MM.1S (cell line): ENCODE measurements around the gene HOXA6.

ENCODE experiments used
- DNase-seq: peaks from one replicate; pipeline ENCODE4 v3.0.0-alpha.2; 2015
- H2AFZ ChIP-seq: fragments of 300-600 bp; sonication (generic); 2 replicates; pipeline ENCODE4 v1.6.0; 2016; ENCODE audit warnings: antibody characterized with exemption, low read length
- H3F3A ChIP-seq: fragments of 300-600 bp; sonication (generic); 2 replicates; pipeline ENCODE4 v1.6.1; 2016; ENCODE audit warnings: mild to moderate bottlenecking, antibody characterized with exemption, low read length, moderate library complexity, mixed read lengths; ENCODE audit not compliant: insufficient read depth
- H3K27ac ChIP-seq: fragments of 300-600 bp; sonication (generic); 2 replicates; pipeline ENCODE4 v1.5.1; 2016; ENCODE audit warnings: mild to moderate bottlenecking, low read length
- H3K27me3 ChIP-seq: fragments of 300-600 bp; sonication (generic); replicated peaks from 2 replicates; pipeline ENCODE4 v1.6.0; 2016; ENCODE audit warnings: low read length; ENCODE audit not compliant: insufficient read depth
- H3K36me3 ChIP-seq: fragments of 300-600 bp; sonication (generic); replicated peaks from 2 replicates; pipeline ENCODE4 v1.6.1; 2016; ENCODE audit warnings: mild to moderate bottlenecking, low read length, mixed read lengths; ENCODE audit not compliant: insufficient read depth
- H3K4me1 ChIP-seq: fragments of 300-600 bp; sonication (generic); 2 replicates; pipeline ENCODE4 v1.6.1; 2016; ENCODE audit warnings: low read length, mixed read lengths
- H3K4me2 ChIP-seq: fragments of 300-600 bp; sonication (generic); 2 replicates; pipeline ENCODE4 v1.6.0; 2016; ENCODE audit warnings: low read depth, low read length
- H3K4me3 ChIP-seq: fragments of 300-600 bp; sonication (generic); 2 replicates; pipeline ENCODE4 v1.5.1; 2016; ENCODE audit warnings: low read length, mixed read lengths
- H3K79me2 ChIP-seq: fragments of 300-600 bp; sonication (generic); 2 replicates; pipeline ENCODE4 v1.6.1; 2016; ENCODE audit warnings: mixed run types, low read length, mixed read lengths
- H3K9ac ChIP-seq: fragments of 300-600 bp; sonication (generic); 2 replicates; pipeline ENCODE4 v1.6.1; 2016; ENCODE audit warnings: low read length, mixed read lengths
- H3K9me2 ChIP-seq: fragments of 300-600 bp; sonication (generic); replicated peaks from 2 replicates; pipeline ENCODE4 v1.6.1; 2016; ENCODE audit warnings: mild to moderate bottlenecking, low read length, mixed read lengths; ENCODE audit not compliant: insufficient read depth
- H3K9me3 ChIP-seq: fragments of 300-600 bp; sonication (generic); replicated peaks from 2 replicates; pipeline ENCODE4 v1.6.1; 2016; ENCODE audit warnings: mild to moderate bottlenecking, low read length, mixed read lengths; ENCODE audit not compliant: insufficient read depth
- H4K20me1 ChIP-seq: fragments of 300-600 bp; sonication (generic); 2 replicates; pipeline ENCODE4 v1.6.1; 2016; ENCODE audit warnings: mild to moderate bottlenecking, low read length, moderate library complexity, mixed read lengths; ENCODE audit not compliant: insufficient read depth
- CTCF ChIP-seq: fragments of 300-600 bp; sonication (generic); IDR thresholded peaks from 2 replicates; pipeline ENCODE4 v1.5.1; 2016; ENCODE audit warnings: antibody characterized with exemption, low read length, mixed read lengths
- EZH2 ChIP-seq: fragments of 300-600 bp; sonication (generic); optimal IDR thresholded peaks from 2 replicates; pipeline ENCODE3; 2017; ENCODE audit warnings: low read depth, mild to moderate bottlenecking, antibody characterized with exemption, low read length, mixed read lengths
- EZH2phosphoT487 ChIP-seq: fragments of 300-600 bp; sonication (generic); IDR thresholded peaks from 2 replicates; pipeline ENCODE4 v1.6.1; 2018; ENCODE audit warnings: antibody characterized with exemption, low read length

HOXA6 gene

GRCh38 chr7:27134392-27134791 lies 13.2 kb downstream of the HOXA6 start:
- no peak overlapping the region for H3K9ac ChIP-seq
- no peak overlapping the region for H3K27ac ChIP-seq
- no peaks in the 10 kb centered on the region for H3K9me3 ChIP-seq
- peaks cover 3% of the 10 kb centered on the region; the same call in 1 of the 2 replicates for H3K27me3 ChIP-seq
- TF ChIP-seq EZH2: no peak
- H3K79me2 ChIP-seq: no peaks in the 10 kb centered on the region
- no peaks in the 10 kb centered on the region for H3K9me2 ChIP-seq
- no peak overlapping the region for H3K4me3 ChIP-seq
- no peaks in the 10 kb centered on the region for H4K20me1 ChIP-seq
- no peaks in the 10 kb centered on the region for H3F3A ChIP-seq
- no peaks in the 10 kb centered on the region for H3K4me1 ChIP-seq
- H3K4me2 ChIP-seq: no peak overlapping the region
- DNase-seq: no peak
- H2AFZ ChIP-seq: no peak overlapping the region
- no peaks in the 10 kb centered on the region for H3K36me3 ChIP-seq

- Histone ChIP-seq H3K27me3 (peaks cover 3% of the 10 kb centered on the region; the same call in 1 of the 2 replicates), H2AFZ (no peak overlapping the region), H3K79me2 (no peaks in the 10 kb centered on the region), H3K9me3 (no peaks in the 10 kb centered on the region), H3K4me1 (no peaks in the 10 kb centered on the region), H3K9me2 (no peaks in the 10 kb centered on the region), H3K4me3 (no peak overlapping the region), H3K9ac (no peak overlapping the region), H4K20me1 (no peaks in the 10 kb centered on the region), H3F3A (no peaks in the 10 kb centered on the region), H3K4me2 (no peak overlapping the region), H3K27ac (no peak overlapping the region), H3K36me3 (no peaks in the 10 kb centered on the region)
- DNase-seq: no peak
- TF ChIP-seq EZH2phosphoT487 (no peak), CTCF (no peak), EZH2 (no peak)
Observed at GRCh38 chr7:27133409-27134231, 14.0 kb downstream of the HOXA6 start.

- DNase-seq: no peak
- Histone ChIP-seq H3K4me2 (no peak overlapping the region), H3K4me3 (no peak overlapping the region), H3K79me2 (no peaks in the 10 kb centered on the region), H3F3A (no peaks in the 10 kb centered on the region), H3K36me3 (no peaks in the 10 kb centered on the region), H3K9me3 (no peaks in the 10 kb centered on the region), H3K9ac (no peak overlapping the region), H4K20me1 (no peaks in the 10 kb centered on the region), H3K27me3 (peaks cover 3% of the 10 kb centered on the region; the same call in 1 of the 2 replicates), H2AFZ (no peak overlapping the region), H3K9me2 (no peaks in the 10 kb centered on the region), H3K27ac (no peak overlapping the region), H3K4me1 (no peaks in the 10 kb centered on the region)
- TF ChIP-seq CTCF (no peak), EZH2phosphoT487 (no peak), EZH2 (no peak)
Observed at GRCh38 chr7:27132978-27133377, 14.6 kb downstream of the HOXA6 start.

GRCh38 chr7:27132214-27132613 lies 15.4 kb downstream of the HOXA6 start:
- Histone ChIP-seq H3F3A (no peaks in the 10 kb centered on the region), H3K4me2 (no peak overlapping the region), H3K4me1 (no peaks in the 10 kb centered on the region), H3K4me3 (no peak overlapping the region), H3K27ac (no peak overlapping the region), H4K20me1 (no peaks in the 10 kb centered on the region), H3K27me3 (peaks cover 3% of the 10 kb centered on the region; the same call in 1 of the 2 replicates), H2AFZ (no peak overlapping the region), H3K36me3 (no peaks in the 10 kb centered on the region), H3K79me2 (no peaks in the 10 kb centered on the region), H3K9ac (no peak overlapping the region), H3K9me3 (no peaks in the 10 kb centered on the region), H3K9me2 (no peaks in the 10 kb centered on the region)
- DNase-seq: no peak
- no peak for TF ChIP-seq EZH2phosphoT487
- no peak for TF ChIP-seq EZH2
- no peak for TF ChIP-seq CTCF
